Transverse colon (tissue), 4 donors: Measurements from ENCODE around the gene TUBB1.
A peak's percentile ranks its signal among the peaks of the same experiment; 100 is the strongest.

Experiments used
- CTCF ChIP-seq, 5 experiments: fragments of 200-600 bp in 3 of 5; fragments of 450-650 bp in 2 of 5; sonication (generic) in 3 of 5; IDR thresholded peaks; 1 replicate in 2 of 5; 2 replicates in 3 of 5; pipeline ENCODE4 v1.5.1; 2016 to 2017; ENCODE audit warnings: antibody characterized with exemption in 5 of 5, inconsistent platforms in 3 of 5, mild to moderate bottlenecking in 2 of 5, moderate library complexity in 1 of 5
- EP300 ChIP-seq: sonication (generic); formaldehyde crosslinking; IDR thresholded peaks from one replicate; pipeline ENCODE4 v1.6.1; 2017; ENCODE audit warnings: antibody characterized with exemption, low read depth
- POLR2A ChIP-seq: fragments of 450-650 bp; IDR thresholded peaks from one replicate; pipeline ENCODE4 v1.6.1; 2016; ENCODE audit warnings: antibody characterized with exemption, mild to moderate bottlenecking, moderate library complexity
- POLR2AphosphoS5 ChIP-seq, 3 donors: sonication (generic); formaldehyde crosslinking; IDR thresholded peaks; one replicate each; pipeline ENCODE4 v1.6.1; 2016; ENCODE audit warnings: antibody characterized with exemption in 3 of 3

- no peak for TF ChIP-seq CTCF (IDR thresholded peaks at IDR 0.05)
- TF ChIP-seq POLR2AphosphoS5 (IDR thresholded peaks at IDR 0.05) = peak; percentile 48 to 80 (median 61)
- no peak for TF ChIP-seq EP300
- TF ChIP-seq POLR2A = peak; percentile 52
These were observed 38.3 kb upstream of the TUBB1 start, which contains the start of gene NELFCD for GRCh38 chr20:58980711-58981627.
